GM18517 (cell line): ENCODE data around the gene SH3RF1.

Experiments
- ATAC-seq: cut with Tn5 transposase; IDR thresholded peaks from one replicate; pipeline ENCODE4 v1.9.1; 2021; ENCODE audit warnings: mild to moderate bottlenecking, moderate library complexity; ENCODE audit not compliant: unreplicated experiment

The SH3RF1 gene

DNA sequence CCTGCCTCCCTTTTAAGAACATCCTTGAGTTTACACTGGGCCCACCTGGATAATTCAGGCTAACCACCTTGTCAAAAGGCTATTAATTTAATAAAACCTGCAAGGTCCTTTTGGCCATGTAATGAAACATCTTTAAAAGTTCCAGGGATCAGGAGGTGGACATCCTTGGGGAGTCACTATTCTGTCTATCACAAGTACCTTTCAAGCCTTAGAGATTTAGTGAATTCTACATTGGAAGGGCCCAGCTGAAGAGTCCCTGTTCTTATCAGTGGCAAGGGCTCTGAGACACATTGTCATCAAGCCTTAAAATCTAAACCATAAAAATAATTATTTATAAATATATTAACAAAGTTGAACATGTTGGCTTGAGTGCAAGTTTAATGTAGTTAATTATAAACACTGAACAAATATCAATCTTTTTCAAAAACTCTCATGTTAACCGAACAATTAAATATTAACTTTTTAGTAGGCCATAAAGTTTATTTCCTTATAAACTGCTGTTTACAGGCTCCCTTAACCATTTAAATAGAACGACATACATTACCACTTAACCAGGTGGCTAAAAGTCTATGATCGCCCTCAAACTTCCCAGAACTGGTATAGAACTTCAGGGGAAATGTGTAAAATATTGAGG, 156.3 kb downstream of the SH3RF1 start:
- no peak for ATAC-seq

DNA sequence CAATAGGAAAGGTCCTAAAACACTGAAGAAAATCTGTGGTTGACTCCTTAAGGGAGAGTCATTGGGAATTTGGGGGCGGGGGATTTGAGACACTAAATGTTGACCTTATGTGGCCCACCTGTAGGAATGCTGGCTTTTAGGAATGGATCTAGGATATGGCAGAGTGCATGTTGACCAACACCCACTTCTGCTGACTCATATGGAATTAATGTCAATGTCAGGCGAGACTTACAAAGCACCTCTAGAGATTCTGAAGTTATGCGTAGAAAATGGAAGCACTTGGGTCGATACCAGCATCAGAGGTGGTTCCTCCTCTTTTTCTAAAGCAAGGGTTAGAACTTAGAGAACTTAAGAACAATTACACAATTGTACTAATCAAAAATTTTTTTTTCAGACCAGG, 160.1 kb downstream of the SH3RF1 start:
- no peak for ATAC-seq

GRCh38 chr4:169109035-169109675, 161.6 kb downstream of the SH3RF1 start:
- ATAC-seq: no peak

DNA sequence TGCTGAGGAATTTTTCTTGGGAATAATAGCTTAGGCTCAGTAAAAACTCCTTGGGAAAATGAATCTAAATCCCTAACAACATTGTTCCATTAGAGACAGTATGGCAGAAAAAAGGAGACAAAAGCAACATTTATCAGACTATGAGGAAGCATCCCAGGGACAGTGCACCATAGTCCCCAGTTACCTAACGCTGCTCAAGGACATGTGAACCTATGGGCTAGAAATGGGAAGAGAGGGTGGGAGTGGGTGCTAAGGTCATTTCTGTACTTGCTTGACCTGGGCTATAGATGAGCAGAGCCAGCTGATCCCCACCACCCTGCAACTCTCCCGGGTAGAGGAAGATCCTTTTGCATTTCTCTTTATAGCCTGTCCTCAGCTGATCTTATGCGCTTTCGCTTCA, 162.5 kb downstream of the SH3RF1 start:
- ATAC-seq: no peak

DNA sequence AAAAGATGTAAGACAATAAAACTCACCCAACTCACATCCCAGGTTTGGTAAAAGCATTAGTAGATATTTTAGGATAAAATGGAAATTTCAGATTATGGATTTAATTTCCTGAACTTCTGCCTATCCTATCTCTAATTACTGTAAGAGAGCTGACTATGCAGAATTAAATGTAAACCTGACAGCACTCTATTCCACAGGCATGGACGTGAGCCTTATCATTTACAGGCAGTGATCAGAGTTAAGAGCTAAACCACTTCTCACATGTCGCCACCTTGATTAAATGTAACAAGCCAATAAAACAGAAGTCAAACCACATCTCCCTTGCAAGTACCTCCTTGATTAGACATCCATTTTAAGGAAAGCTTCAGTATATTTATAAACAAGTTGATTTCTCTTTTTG, 163.2 kb downstream of the SH3RF1 start:
- no peak for ATAC-seq

DNA sequence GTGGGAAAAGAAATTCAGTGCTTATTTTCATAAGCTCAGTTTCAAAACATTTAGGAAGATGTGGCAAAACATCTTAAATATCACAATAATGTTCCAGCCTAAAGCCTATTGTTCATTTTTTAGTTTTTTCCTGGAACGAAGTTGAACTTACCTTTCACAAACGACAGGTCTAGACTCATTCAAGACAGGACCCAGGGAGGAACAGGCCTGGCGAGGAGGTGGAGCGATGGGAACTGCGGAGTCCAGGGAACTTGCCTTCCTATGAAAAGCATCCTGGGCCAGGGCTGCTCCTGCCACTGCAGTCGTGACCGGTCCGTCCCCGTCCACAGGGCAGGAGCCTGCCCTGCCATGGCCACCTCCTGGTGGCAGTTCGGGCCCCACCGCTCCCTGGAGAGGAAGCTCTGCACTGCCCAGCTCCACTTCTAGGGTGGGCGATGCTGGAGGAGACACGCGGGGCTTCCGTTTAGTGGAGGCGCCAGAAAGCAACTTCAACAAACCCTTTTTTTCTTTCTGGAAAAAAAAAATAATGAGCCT, 164.0 kb downstream of the SH3RF1 start:
- no peak for ATAC-seq

- ATAC-seq: no peak
These were observed 165.1 kb downstream of the SH3RF1 start for GRCh38 chr4:169105620-169106019.

DNA sequence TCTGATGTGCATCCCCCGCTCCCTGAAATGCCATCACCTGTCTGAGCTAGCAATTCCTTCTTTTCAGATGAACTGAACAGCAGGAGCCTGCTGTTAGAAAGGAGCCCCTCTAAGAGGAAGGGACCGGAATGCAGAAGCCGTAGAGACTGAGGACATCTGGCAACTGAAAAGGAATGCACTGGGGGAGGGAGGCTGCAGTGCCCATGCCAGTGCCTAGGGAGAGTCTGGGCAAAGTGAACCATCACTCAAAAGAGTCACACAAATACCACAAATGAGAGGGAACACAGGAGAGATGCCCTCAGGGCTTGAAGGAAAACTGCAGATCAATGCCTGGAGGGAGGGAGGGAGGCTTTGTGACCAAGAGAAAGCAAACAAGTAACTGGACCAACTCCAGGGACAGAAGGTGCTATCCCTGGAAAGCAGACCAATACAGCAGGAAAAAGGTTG, 166.8 kb downstream of the SH3RF1 start:
- no peak for ATAC-seq

DNA sequence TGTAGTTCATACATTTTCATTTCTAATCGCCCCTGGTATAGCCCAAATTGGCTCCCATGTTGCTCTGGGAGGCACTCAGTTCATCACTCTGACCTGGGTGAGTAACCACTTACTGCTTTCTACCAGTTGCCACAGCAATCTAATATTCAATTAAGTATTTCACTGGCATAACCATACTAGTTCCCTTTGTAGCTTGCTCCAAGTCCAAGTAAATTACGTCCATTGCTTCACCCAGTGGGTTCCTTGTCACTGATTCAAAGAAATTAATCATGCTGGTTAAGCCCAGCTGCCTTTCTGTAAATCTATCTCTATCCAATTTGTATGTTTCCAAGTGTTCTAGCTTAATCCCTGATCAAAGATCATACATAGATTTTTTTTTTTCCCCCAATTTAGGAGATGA, 168.7 kb downstream of the SH3RF1 start:
- no peak for ATAC-seq

GRCh38 chr4:169100670-169101101, 170.1 kb downstream of the SH3RF1 start:
- ATAC-seq: no peak

DNA sequence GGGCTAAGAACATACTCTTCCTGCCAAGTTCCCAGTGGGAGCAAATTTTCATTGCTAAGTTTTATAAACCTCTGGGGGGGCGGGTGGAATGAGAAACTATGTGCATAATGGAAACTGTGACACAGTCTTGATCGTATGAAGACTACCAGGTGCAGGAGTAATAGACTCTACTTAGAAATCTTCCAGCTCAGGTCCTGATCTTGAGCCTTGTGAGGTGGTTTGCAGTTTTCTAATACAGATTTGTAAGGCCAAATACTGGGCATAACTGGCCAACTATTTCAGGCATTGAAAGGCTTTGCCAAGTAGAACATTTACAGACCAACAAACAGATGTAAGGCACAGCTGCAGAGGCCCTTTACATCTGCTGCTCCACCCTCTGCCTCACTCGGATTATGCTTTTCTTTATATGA, 171.0 kb downstream of the SH3RF1 start:
- ATAC-seq: peak; percentile 76

DNA sequence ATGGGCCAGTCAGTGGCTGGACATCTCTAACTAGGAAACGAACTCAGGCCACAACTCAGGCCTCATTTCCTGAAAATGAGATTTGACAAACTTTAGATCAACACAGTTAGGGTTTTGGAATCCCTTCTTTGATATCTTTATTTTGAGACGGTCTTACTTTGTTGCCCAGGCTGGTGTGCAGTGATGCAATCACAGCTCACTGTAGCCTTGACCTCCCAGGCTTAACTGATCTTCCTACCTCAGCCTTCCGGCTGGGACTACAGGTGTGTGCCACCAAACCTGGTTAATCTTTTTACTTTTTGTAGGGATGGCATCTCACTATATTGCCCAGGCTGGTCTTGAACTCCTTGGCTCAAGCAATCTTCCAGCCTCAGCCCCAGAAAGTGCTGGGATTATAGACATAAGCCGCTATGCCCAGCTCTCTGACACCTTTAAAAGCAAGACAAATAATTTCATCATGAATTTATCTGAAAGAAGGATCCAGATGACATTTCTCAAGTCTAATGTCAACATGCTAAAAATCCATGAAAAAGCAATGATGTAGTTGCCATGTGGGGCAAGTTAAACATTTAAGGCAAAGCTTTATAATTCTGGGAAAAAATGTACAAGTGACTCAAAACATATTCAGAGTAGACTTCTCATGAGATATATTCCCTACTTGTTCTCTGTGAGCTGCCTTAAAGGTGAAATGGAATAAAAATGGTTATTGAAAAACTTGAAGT, 171.6 kb downstream of the SH3RF1 start:
- ATAC-seq: no peak

- peak; percentile 35 for ATAC-seq
These were observed 172.2 kb downstream of the SH3RF1 start for GRCh38 chr4:169098532-169098931.

GRCh38 chr4:169098054-169098497, 172.7 kb downstream of the SH3RF1 start:
- peak; percentile 56 for ATAC-seq

- ATAC-seq: no peak
These were observed 174.5 kb downstream of the SH3RF1 start for GRCh38 chr4:169096221-169096620.

- no peak for ATAC-seq
These were observed 176.0 kb downstream of the SH3RF1 start for GRCh38 chr4:169094656-169095231.

DNA sequence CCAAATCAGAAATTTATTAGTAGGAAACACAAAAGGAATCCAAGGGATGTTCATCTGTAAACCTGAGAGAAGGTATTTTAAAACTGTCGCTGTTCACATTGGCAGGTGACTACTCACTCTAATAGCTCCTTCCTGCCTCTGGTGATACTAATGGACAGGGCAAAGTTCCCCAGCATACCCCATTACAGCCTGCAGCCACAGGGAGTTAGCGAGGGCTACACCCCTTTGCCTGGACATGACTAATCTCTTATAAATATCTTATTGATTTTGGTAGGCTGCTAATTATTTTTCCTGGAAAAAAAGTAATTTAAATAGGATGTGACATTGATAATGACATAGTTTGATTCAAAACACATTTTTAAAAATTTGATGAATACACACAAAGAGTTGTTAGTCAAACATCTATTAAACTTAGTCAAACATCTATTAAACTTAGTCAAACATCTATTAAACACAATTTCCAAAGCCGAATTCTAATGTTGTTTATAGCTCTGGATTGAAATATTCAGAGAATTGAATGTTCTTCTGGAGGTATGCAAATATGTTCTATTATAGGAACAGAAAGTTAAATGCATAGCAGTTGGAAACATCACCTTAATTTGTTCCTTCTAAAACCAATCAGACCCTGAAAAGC, 177.8 kb downstream of the SH3RF1 start:
- no peak for ATAC-seq

- ATAC-seq: no peak
These were observed 180.1 kb downstream of the SH3RF1 start for GRCh38 chr4:169090484-169091215.

DNA sequence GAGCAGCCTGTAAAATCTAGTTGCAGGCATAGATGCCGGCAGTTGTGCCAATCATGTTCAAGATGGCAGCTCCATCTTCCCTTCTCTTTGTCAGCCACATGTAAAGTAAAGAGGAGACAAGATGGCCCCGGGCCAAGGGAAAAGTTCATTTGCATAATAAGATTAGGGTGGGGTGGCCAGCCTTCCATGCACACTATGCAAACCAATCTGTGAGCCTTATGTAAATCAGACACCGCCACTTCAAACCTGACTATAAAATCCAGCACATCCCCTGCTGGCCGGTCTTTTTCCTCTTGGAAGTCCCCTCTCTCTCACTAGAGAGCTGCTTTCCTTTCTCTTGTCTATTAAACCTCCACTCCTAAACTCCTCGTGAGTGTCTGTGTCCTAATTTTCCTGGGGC, 181.8 kb downstream of the SH3RF1 start:
- no peak for ATAC-seq

GRCh38 chr4:169084954-169085353, 185.8 kb downstream of the SH3RF1 start:
- no peak for ATAC-seq
